ENCODE measurements around the gene EPN1.

The EPN1 gene

GRCh38 chr19:55644842-55645511 lies 30.0 kb upstream of the EPN1 start:
- no peak for DNase-seq (ENCODE audit: low read depth)

GRCh38 chr19:55645512-55645881 lies 29.5 kb upstream of the EPN1 start:
- H3K4me3 ChIP-seq (ENCODE audit: low read depth, low read length), result no peak overlapping the region
- no peak for DNase-seq (ENCODE audit: low read depth)

More at GRCh38 chr19:55644842-55645511, 30.0 kb upstream of the EPN1 start:
- peak overlapping the region; percentile 92 for H3K4me3 ChIP-seq (ENCODE audit: low read depth, low read length)

GRCh38 chr19:55646889-55647731 lies 27.9 kb upstream of the EPN1 start:
- no peak for DNase-seq (ENCODE audit: low read depth)
- peak overlapping the region; percentile 76 for H3K4me3 ChIP-seq (ENCODE audit: low read depth, low read length)

GRCh38 chr19:55647732-55648584 lies 27.1 kb upstream of the EPN1 start, which contains the start of gene CCDC106:
CCDC106 (plus strand) TSS chr19:55648212; CDS start chr19:55649047, 835 bp downstream.
- peak; percentile 43 for DNase-seq (ENCODE audit: low read depth)
- peak within 1 kb of the TSS; percentile 76 for H3K4me3 ChIP-seq (ENCODE audit: low read depth, low read length)

- H3K4me3 ChIP-seq (ENCODE audit: low read depth, low read length), result peak overlapping the region; percentile 76
- DNase-seq (ENCODE audit: low read depth), result no peak
These were observed 26.3 kb upstream of the EPN1 start for GRCh38 chr19:55648585-55649267.

GRCh38 chr19:55649268-55650125 lies 25.5 kb upstream of the EPN1 start:
- peak overlapping the region; percentile 76 for H3K4me3 ChIP-seq (ENCODE audit: low read depth, low read length)
- DNase-seq (ENCODE audit: low read depth), result no peak

GRCh38 chr19:55650126-55650557 lies 24.9 kb upstream of the EPN1 start:
- H3K4me3 ChIP-seq (ENCODE audit: low read depth, low read length), result no peak overlapping the region
- no peak for DNase-seq (ENCODE audit: low read depth)

GRCh38 chr19:55650602-55651230 lies 24.3 kb upstream of the EPN1 start:
- no peak overlapping the region for H3K4me3 ChIP-seq (ENCODE audit: low read depth, low read length)
- no peak for DNase-seq (ENCODE audit: low read depth)

GRCh38 chr19:55651236-55651635 lies 23.8 kb upstream of the EPN1 start:
- no peak overlapping the region for H3K4me3 ChIP-seq (ENCODE audit: low read depth, low read length)
- no peak for DNase-seq (ENCODE audit: low read depth)

- no peak for DNase-seq (ENCODE audit: low read depth)
- no peak overlapping the region for H3K4me3 ChIP-seq (ENCODE audit: low read depth, low read length)
These were observed 22.5 kb upstream of the EPN1 start for GRCh38 chr19:55652311-55653128.

GRCh38 chr19:55653651-55654322 lies 21.2 kb upstream of the EPN1 start:
- peak overlapping the region; percentile 69 for H3K4me3 ChIP-seq (ENCODE audit: low read depth, low read length)

GRCh38 chr19:55654323-55654867 lies 20.6 kb upstream of the EPN1 start:
- peak overlapping the region; percentile 69 for H3K4me3 ChIP-seq (ENCODE audit: low read depth, low read length)
- DNase-seq (ENCODE audit: low read depth), result peak; percentile 93

More at GRCh38 chr19:55653651-55654322, 21.2 kb upstream of the EPN1 start:
- DNase-seq (ENCODE audit: low read depth), result peak; percentile 95

GRCh38 chr19:55654868-55655647 lies 20.0 kb upstream of the EPN1 start, which contains the start of gene U2AF2:
U2AF2 (plus strand) TSS chr19:55655035; CDS start chr19:55655105, 70 bp downstream.
- peak within 1 kb of the TSS; percentile 69 for H3K4me3 ChIP-seq (ENCODE audit: low read depth, low read length)
- DNase-seq (ENCODE audit: low read depth), result peak; percentile 66

GRCh38 chr19:55655648-55656040 lies 19.4 kb upstream of the EPN1 start:
- no peak for DNase-seq (ENCODE audit: low read depth)
- peak overlapping the region; percentile 69 for H3K4me3 ChIP-seq (ENCODE audit: low read depth, low read length)

GRCh38 chr19:55656552-55656951 lies 18.5 kb upstream of the EPN1 start:
- H3K4me3 ChIP-seq (ENCODE audit: low read depth, low read length), result peak overlapping the region; percentile 69
- DNase-seq (ENCODE audit: low read depth), result no peak
